Glomerular visceral epithelial cell (primary cell): ENCODE results near the gene PCNT.

Experiments used
- DNase-seq: peaks from one replicate; pipeline ENCODE4 v3.0.0-alpha.2; 2016; ENCODE audit errors: extremely low spot score

The PCNT gene

GRCh38 chr21:46478910-46479309, 155.0 kb downstream of the PCNT start:
- no peak for DNase-seq

- no peak for DNase-seq
Measured at GRCh38 chr21:46480466-46480865, 156.5 kb downstream of the PCNT start.

GRCh38 chr21:46482225-46482845, 158.4 kb downstream of the PCNT start:
- DNase-seq = no peak

GRCh38 chr21:46482846-46483231, 158.9 kb downstream of the PCNT start:
- no peak for DNase-seq

- DNase-seq = no peak
Measured at GRCh38 chr21:46483300-46484295, 159.6 kb downstream of the PCNT start.

- no peak for DNase-seq
Measured at GRCh38 chr21:46486481-46487126, 162.6 kb downstream of the PCNT start.

GRCh38 chr21:46489162-46489663, 165.3 kb downstream of the PCNT start:
- DNase-seq = no peak

GRCh38 chr21:46489800-46490199, 165.8 kb downstream of the PCNT start:
- DNase-seq = no peak

- DNase-seq = no peak
Measured at GRCh38 chr21:46491553-46491952, 167.6 kb downstream of the PCNT start.

GRCh38 chr21:46492851-46493250, 168.9 kb downstream of the PCNT start:
- DNase-seq = no peak

- no peak for DNase-seq
Measured at GRCh38 chr21:46493828-46494227, 169.9 kb downstream of the PCNT start.
